ENCODE results near the gene GMIP.
A peak's percentile ranks its signal among the peaks of the same experiment; 100 is the strongest.

GMIP gene

GRCh38 chr19:19647037-19647835 lies 3.8 kb upstream of the GMIP start:
- no peak overlapping the region for H3K4me3 ChIP-seq (ENCODE audit: low read depth, low read length)
- H3K27ac ChIP-seq (ENCODE audit: low read depth, low read length): no peak overlapping the region
- H3K4me1 ChIP-seq (ENCODE audit: control insufficient read depth, insufficient read depth, low read length): no peaks in the 10 kb centered on the region
- no peaks in the 10 kb centered on the region for H3K27me3 ChIP-seq (ENCODE audit: control insufficient read depth, insufficient read depth, low read length)
- H3K9ac ChIP-seq (ENCODE audit: low read depth, low read length): no peak overlapping the region
- H3K9me3 ChIP-seq (ENCODE audit: control insufficient read depth, insufficient read depth, low read length): no peaks in the 10 kb centered on the region
- peaks cover 77% of the 10 kb centered on the region for H3K36me3 ChIP-seq (ENCODE audit: control insufficient read depth, insufficient read depth, low read length)

GRCh38 chr19:19645233-19645870 lies 1.9 kb upstream of the GMIP start:
- Histone ChIP-seq H3K4me3 (ENCODE audit: low read depth, low read length) (no peak overlapping the region), H3K27ac (ENCODE audit: low read depth, low read length) (no peak overlapping the region), H3K36me3 (ENCODE audit: control insufficient read depth, insufficient read depth, low read length) (peaks cover 59% of the 10 kb centered on the region), H3K27me3 (ENCODE audit: control insufficient read depth, insufficient read depth, low read length) (no peaks in the 10 kb centered on the region), H3K4me1 (ENCODE audit: control insufficient read depth, insufficient read depth, low read length) (no peaks in the 10 kb centered on the region), H3K9me3 (ENCODE audit: control insufficient read depth, insufficient read depth, low read length) (no peaks in the 10 kb centered on the region), H3K9ac (ENCODE audit: low read depth, low read length) (no peak overlapping the region)

GRCh38 chr19:19644054-19644388 lies 564 bp upstream of the GMIP start:
- Histone ChIP-seq H3K36me3 (ENCODE audit: control insufficient read depth, insufficient read depth, low read length) (peaks cover 45% of the 10 kb centered on the region), H3K9me3 (ENCODE audit: control insufficient read depth, insufficient read depth, low read length) (no peaks in the 10 kb centered on the region), H3K27me3 (ENCODE audit: control insufficient read depth, insufficient read depth, low read length) (no peaks in the 10 kb centered on the region), H3K9ac (ENCODE audit: low read depth, low read length) (no peak overlapping the region), H3K27ac (ENCODE audit: low read depth, low read length) (peak overlapping the region; percentile 85), H3K4me3 (ENCODE audit: low read depth, low read length) (no peak overlapping the region), H3K4me1 (ENCODE audit: control insufficient read depth, insufficient read depth, low read length) (no peaks in the 10 kb centered on the region)

GRCh38 chr19:19642506-19643157 lies 825 bp downstream of the GMIP start:
- Histone ChIP-seq H3K4me3 (ENCODE audit: low read depth, low read length) (peak overlapping the region; percentile 80), H3K27me3 (ENCODE audit: control insufficient read depth, insufficient read depth, low read length) (no peaks in the 10 kb centered on the region), H3K9ac (ENCODE audit: low read depth, low read length) (peak overlapping the region; percentile 9; the same call in 1 of the 2 replicates), H3K4me1 (ENCODE audit: control insufficient read depth, insufficient read depth, low read length) (no peaks in the 10 kb centered on the region; the same call in 1 of the 2 replicates), H3K36me3 (ENCODE audit: control insufficient read depth, insufficient read depth, low read length) (peaks cover 34% of the 10 kb centered on the region), H3K27ac (ENCODE audit: low read depth, low read length) (no peak overlapping the region), H3K9me3 (ENCODE audit: control insufficient read depth, insufficient read depth, low read length) (no peaks in the 10 kb centered on the region)

GRCh38 chr19:19637523-19638251 lies 5.8 kb downstream of the GMIP start:
- peaks cover 24% of the 10 kb centered on the region for H3K36me3 ChIP-seq (ENCODE audit: control insufficient read depth, insufficient read depth, low read length)
- H3K27ac ChIP-seq (ENCODE audit: low read depth, low read length): no peak overlapping the region
- no peak overlapping the region; the same call in 1 of the 2 replicates for H3K4me3 ChIP-seq (ENCODE audit: low read depth, low read length)
- no peaks in the 10 kb centered on the region; the same call in 1 of the 2 replicates for H3K4me1 ChIP-seq (ENCODE audit: control insufficient read depth, insufficient read depth, low read length)
- H3K9ac ChIP-seq (ENCODE audit: low read depth, low read length): no peak overlapping the region
- no peaks in the 10 kb centered on the region for H3K27me3 ChIP-seq (ENCODE audit: control insufficient read depth, insufficient read depth, low read length)
- H3K9me3 ChIP-seq (ENCODE audit: control insufficient read depth, insufficient read depth, low read length): no peaks in the 10 kb centered on the region

GRCh38 chr19:19637186-19637522 lies 6.3 kb downstream of the GMIP start:
- no peaks in the 10 kb centered on the region; the same call in 1 of the 2 replicates for H3K4me1 ChIP-seq (ENCODE audit: control insufficient read depth, insufficient read depth, low read length)
- peaks cover 24% of the 10 kb centered on the region for H3K36me3 ChIP-seq (ENCODE audit: control insufficient read depth, insufficient read depth, low read length)
- H3K27ac ChIP-seq (ENCODE audit: low read depth, low read length): no peak overlapping the region
- no peaks in the 10 kb centered on the region for H3K27me3 ChIP-seq (ENCODE audit: control insufficient read depth, insufficient read depth, low read length)
- no peaks in the 10 kb centered on the region for H3K9me3 ChIP-seq (ENCODE audit: control insufficient read depth, insufficient read depth, low read length)
- no peak overlapping the region for H3K9ac ChIP-seq (ENCODE audit: low read depth, low read length)
- H3K4me3 ChIP-seq (ENCODE audit: low read depth, low read length): no peak overlapping the region; the same call in 1 of the 2 replicates

- H3K9me3 ChIP-seq (ENCODE audit: control insufficient read depth, insufficient read depth, low read length): no peaks in the 10 kb centered on the region
- H3K27ac ChIP-seq (ENCODE audit: low read depth, low read length): no peak overlapping the region
- H3K36me3 ChIP-seq (ENCODE audit: control insufficient read depth, insufficient read depth, low read length): peaks cover 24% of the 10 kb centered on the region
- no peaks in the 10 kb centered on the region; the same call in 1 of the 2 replicates for H3K4me1 ChIP-seq (ENCODE audit: control insufficient read depth, insufficient read depth, low read length)
- no peak overlapping the region for H3K4me3 ChIP-seq (ENCODE audit: low read depth, low read length)
- H3K9ac ChIP-seq (ENCODE audit: low read depth, low read length): no peak overlapping the region
- no peaks in the 10 kb centered on the region for H3K27me3 ChIP-seq (ENCODE audit: control insufficient read depth, insufficient read depth, low read length)
Observed at GRCh38 chr19:19636573-19637185, 6.8 kb downstream of the GMIP start.

GRCh38 chr19:19635313-19635702 lies 8.1 kb downstream of the GMIP start:
- Histone ChIP-seq H3K27me3 (ENCODE audit: control insufficient read depth, insufficient read depth, low read length) (no peaks in the 10 kb centered on the region), H3K9ac (ENCODE audit: low read depth, low read length) (no peak overlapping the region), H3K4me1 (ENCODE audit: control insufficient read depth, insufficient read depth, low read length) (no peaks in the 10 kb centered on the region; the same call in 1 of the 2 replicates), H3K36me3 (ENCODE audit: control insufficient read depth, insufficient read depth, low read length) (peaks cover 24% of the 10 kb centered on the region), H3K27ac (ENCODE audit: low read depth, low read length) (no peak overlapping the region), H3K9me3 (ENCODE audit: control insufficient read depth, insufficient read depth, low read length) (no peaks in the 10 kb centered on the region), H3K4me3 (ENCODE audit: low read depth, low read length) (no peak overlapping the region)

GRCh38 chr19:19634516-19635312 lies 8.7 kb downstream of the GMIP start:
- no peaks in the 10 kb centered on the region; the same call in 1 of the 2 replicates for H3K4me1 ChIP-seq (ENCODE audit: control insufficient read depth, insufficient read depth, low read length)
- no peak overlapping the region for H3K27ac ChIP-seq (ENCODE audit: low read depth, low read length)
- H3K27me3 ChIP-seq (ENCODE audit: control insufficient read depth, insufficient read depth, low read length): no peaks in the 10 kb centered on the region
- no peak overlapping the region for H3K9ac ChIP-seq (ENCODE audit: low read depth, low read length)
- H3K36me3 ChIP-seq (ENCODE audit: control insufficient read depth, insufficient read depth, low read length): peaks cover 24% of the 10 kb centered on the region
- no peaks in the 10 kb centered on the region for H3K9me3 ChIP-seq (ENCODE audit: control insufficient read depth, insufficient read depth, low read length)
- H3K4me3 ChIP-seq (ENCODE audit: low read depth, low read length): no peak overlapping the region
